A549 treated with CORT108297 at 1 μM for 4 hours (cell line): ENCODE measurements around the gene CKLF. TPM values are rescaled to one million over a fixed set of nuclear protein-coding genes. Genes with fewer than 3 reads are reported as not detected.

ENCODE experiments used
- total RNA-seq: library from RNA; stranded (reverse); fragments of 200-300 nt; extraction: Qiagen RNA extraction; gene quantifications from 5 replicates; pipeline ENCODE4 v1.2.3, GENCODE V29; 2022

Gene CKLF
- 61.7 to 68.7 TPM (median 67.2 TPM) in 5 replicates for total RNA-seq

DNA sequence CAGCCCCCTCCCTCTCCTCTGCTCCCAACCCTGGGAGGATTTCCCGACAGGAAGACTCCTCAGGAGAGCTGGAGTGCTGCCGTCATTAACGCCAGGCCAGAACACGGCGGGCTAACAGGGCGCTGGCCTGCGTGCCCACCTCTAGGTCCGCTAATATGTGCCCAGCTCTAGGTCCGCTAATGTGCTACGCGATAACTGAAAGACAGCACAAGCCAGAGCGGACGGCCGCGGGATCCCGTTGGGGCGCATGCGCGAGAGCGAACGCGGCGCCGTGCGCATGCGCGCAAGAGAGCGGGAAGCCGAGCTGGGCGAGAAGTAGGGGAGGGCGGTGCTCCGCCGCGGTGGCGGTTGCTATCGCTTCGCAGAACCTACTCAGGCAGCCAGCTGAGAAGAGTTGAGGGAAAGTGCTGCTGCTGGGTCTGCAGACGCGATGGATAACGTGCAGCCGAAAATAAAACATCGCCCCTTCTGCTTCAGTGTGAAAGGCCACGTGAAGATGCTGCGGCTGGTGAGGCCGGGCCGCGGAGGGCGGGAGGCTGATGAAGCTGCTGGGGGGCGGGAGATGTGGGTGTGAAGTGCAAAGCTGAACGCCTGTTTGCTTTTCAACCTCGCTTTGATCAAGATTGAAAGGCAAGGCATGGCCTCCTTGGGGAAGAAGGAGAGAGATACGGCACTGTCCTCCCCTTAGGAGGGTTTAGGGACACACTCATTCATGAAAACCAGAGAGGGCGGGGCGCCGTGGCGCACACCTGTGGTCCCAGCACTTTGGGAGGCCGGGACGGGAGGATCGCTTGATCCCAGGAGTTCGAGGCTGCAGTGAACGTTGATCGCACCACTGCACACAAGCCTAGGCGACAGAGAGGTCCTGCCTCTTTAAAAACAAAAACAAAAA, at the start of gene CKLF:
Gene CKLF (plus strand): TSS at position 291 of the 892 bp plus-strand sequence. CDS start 140 bp downstream, at position 431.

GRCh38 chr16:66549284-66550131, 2.9 kb upstream of the CKLF start, which contains the start of gene TK2:
TSS of gene TK2 (minus strand) at chr16:66550122. CDS start at chr16:66550061, 61 bp downstream.

DNA sequence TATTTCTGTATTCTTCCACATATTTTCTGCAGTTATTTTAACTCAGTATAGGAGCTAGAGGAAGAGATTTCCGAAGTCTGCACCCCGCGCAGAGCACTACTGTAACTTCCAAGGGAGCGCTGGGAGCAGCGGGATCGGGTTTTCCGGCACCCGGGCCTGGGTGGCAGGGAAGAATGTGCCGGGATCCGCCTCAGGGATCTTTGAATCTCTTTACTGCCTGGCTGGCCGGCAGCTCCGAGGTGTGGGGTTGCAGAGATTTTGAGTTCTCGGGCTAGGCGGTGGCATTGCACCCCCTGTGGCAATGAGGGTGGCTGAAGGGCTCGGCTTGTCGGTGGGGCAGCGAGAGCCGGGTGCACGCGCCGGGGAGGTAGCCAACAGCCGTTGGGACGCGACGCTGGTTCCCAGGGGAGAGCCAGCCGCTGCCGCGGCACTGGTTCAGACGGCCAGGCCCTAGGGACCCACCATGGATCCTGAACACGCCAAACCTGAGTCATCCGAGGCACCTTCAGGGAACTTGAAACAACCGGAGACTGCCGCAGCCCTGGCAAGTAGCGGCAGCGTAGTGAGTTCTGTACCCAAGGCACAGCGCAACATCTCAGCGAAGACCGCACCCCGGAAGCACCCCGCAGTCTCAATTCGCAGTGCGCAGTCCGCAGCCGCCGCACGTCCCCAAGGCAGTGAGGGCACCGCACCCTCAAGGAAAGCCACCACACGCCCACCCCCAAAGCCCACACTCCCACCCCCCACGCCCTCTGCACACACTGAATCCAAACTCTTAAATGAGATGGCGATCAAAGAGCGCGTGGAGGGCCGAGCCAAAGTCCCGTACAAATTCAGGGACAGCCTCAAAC, 13.9 kb downstream of the CKLF start, which contains the start of gene CMTM1:
Gene CMTM1 (plus strand): TSS at position 389 of the 851 bp plus-strand sequence. CDS start 75 bp downstream, at position 464.

DNA sequence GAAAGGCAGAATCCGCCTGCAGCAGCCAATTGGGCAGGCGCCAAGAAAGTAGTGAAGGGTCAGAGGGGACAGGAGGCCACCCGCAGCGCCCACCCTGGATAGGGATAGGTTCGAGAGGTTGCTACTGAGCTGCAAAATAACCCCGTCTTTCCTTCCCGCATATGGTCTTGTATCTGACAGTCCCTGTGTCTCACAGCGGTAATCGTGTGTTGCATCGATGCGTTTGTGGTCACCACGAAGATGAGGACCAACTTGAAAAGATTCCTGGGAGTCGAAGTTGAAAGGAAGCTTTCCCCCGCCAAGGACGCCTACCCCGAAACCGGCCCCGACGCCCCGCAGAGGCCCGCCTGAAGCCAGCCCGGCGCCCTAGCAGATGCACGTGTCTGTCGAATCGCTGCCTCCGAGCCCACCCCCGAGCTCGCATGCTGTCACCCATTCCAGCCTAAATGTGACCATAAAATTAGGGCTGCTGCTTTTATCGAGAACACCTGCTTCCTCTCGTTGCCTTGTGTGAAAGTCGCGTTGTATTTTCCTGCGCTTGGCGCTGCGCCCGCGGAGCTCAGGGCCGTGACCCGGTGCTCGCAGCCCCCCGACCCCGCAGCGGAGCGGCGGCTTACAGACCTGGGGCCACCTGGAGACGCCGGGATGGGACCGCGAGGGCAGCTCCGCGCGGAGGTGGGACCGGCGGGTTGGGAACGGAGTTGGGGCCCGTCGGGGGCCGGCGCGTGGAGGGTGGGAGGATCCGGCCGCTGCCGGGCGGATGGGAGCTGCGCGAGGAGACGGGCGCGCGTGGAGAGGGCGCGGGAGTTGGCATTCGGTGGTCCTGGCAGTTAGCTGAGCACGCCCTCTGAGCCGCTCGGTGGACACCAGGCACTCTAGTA, 26.5 kb downstream of the CKLF start, which contains the start of gene CMTM2:
Gene CMTM2 (plus strand): TSS at position 813 of the 881 bp plus-strand sequence. CDS start 145 bp downstream, outside the sequence.

GRCh38 chr16:66604376-66605176, 52.2 kb downstream of the CKLF start, which contains the start of gene CMTM3:
TSS of gene CMTM3 (plus strand) at chr16:66604704. CDS start at chr16:66604806, 102 bp downstream.

Other genes starting within 250 kb of the CKLF start
- gene CDH5, start 185.9 kb upstream of the CKLF start, total RNA-seq, result 0.09 to 0.22 TPM (median 0.16 TPM) in 5 replicates
- gene BEAN1, start 125.3 kb upstream of the CKLF start, total RNA-seq, result 2.4 to 3.9 TPM (median 2.9 TPM) in 5 replicates
- gene TK2, start 2.5 kb upstream of the CKLF start, total RNA-seq, result 15.4 to 18.2 TPM (median 16.1 TPM) in 5 replicates
- 0.63 to 1.7 TPM (median 1.2 TPM) in 5 replicates for gene CMTM1, start 13.9 kb downstream of the CKLF start, total RNA-seq
- not detected in 5 replicates for gene CMTM2, start 26.9 kb downstream of the CKLF start, total RNA-seq
- 76.9 to 83.6 TPM (median 82.0 TPM) in 5 replicates for gene CMTM3, start 52.1 kb downstream of the CKLF start, total RNA-seq
- 20.9 to 38.7 TPM (median 31.5 TPM) in 5 replicates for gene CMTM4, start 144.2 kb downstream of the CKLF start, total RNA-seq
- 40.4 to 60.5 TPM (median 52.6 TPM) in 5 replicates for gene DYNC1LI2, start 199.0 kb downstream of the CKLF start, total RNA-seq
- 0.06 to 0.07 TPM in 2 of 5 replicates, not detected in the others for gene TERB1, start 249.0 kb downstream of the CKLF start, total RNA-seq